Osteocyte (in vitro differentiated cells): ENCODE results near the gene MOV10L1. TPM values are rescaled to one million over a fixed set of nuclear protein-coding genes. Genes with fewer than 3 reads are reported as not detected.

ENCODE experiments used
- DNase-seq: peaks from one replicate; pipeline ENCODE4 v3.0.0; 2021; ENCODE audit warnings: mixed read lengths; ENCODE audit not compliant: unreplicated experiment; ENCODE audit errors: extremely low spot score
- H3K27ac Mint-ChIP-seq: one replicate; pipeline ENCODE4 v1.8.0; 2021; ENCODE audit warnings: mild to moderate bottlenecking, mixed read lengths; ENCODE audit not compliant: unreplicated experiment
- H3K27me3 Mint-ChIP-seq: one replicate; pipeline ENCODE4 v1.8.0; 2021; ENCODE audit warnings: mixed read lengths; ENCODE audit not compliant: unreplicated experiment
- H3K36me3 Mint-ChIP-seq: one replicate; pipeline ENCODE4 v1.8.0; 2021; ENCODE audit warnings: mixed read lengths; ENCODE audit not compliant: unreplicated experiment
- H3K4me1 Mint-ChIP-seq: one replicate; pipeline ENCODE4 v1.8.0; 2021; ENCODE audit warnings: mixed read lengths; ENCODE audit not compliant: unreplicated experiment
- H3K4me3 Mint-ChIP-seq: one replicate; pipeline ENCODE4 v1.8.0; 2021; ENCODE audit warnings: mild to moderate bottlenecking, moderate library complexity, mixed read lengths; ENCODE audit not compliant: unreplicated experiment
- H3K9me3 Mint-ChIP-seq: one replicate; pipeline ENCODE4 v1.8.0; 2021; ENCODE audit warnings: mixed read lengths; ENCODE audit not compliant: unreplicated experiment
- CTCF ChIP-seq: fragments of 200-600 bp; sonication (generic); IDR thresholded peaks from 2 replicates; pipeline ENCODE4 v1.5.0; 2021; ENCODE audit warnings: antibody characterized with exemption, mild to moderate bottlenecking, moderate library complexity
- total RNA-seq: library from RNA; stranded (reverse); gene quantifications from 2 replicates; pipeline ENCODE4 v1.2.1, GENCODE V29; 2021

Gene MOV10L1
- total RNA-seq, 1 donor from 2014 or later = 1.4 TPM

DNA sequence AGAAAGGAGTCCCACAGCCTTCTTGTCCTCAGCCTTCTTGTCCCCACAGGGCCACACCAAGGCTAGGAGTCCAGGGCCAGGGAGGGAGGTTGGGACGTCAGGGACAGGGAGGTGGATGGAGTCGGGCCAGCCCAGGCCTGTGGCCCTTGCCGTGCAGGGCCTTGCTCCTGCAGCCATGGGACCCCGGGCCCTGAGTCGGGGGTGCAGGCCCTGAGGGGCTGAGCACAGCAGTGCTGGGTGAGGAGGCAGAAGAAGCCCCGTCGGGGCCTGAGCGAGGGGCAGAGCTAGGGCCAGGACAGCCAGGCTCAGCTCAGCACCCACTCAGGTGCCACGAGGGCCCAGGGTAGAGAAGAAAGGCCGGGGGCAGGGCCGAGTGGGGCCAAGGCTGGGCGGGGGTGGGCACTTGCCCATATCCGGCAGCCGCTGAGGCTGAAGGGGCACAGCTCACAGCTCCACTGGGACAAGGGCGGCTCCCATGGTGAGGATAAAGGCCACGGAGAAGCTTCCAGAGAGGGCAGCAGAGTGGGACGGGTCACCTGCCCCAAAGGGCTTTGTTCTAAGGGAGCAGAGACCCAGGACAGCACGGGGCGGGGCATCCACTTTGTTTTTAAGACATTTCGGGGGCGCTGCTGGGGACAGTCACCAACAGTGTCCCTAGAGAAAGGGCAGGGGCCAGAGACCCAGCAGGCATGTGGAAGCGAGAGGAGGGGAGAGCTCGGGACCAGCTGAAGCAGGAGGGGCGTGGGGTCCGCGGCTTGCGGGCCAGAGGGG is 8.2 kb upstream of the MOV10L1 start:
- DNase-seq = no peak
- Mint-ChIP-seq H3K27me3 (peaks cover 19% of the 10 kb centered on the region), H3K36me3 (no peaks in the 10 kb centered on the region), H3K4me3 (no peak overlapping the region), H3K4me1 (peaks cover 4% of the 10 kb centered on the region), H3K27ac (no peak overlapping the region), H3K9me3 (no peaks in the 10 kb centered on the region)
- TF ChIP-seq CTCF = no peak

DNA sequence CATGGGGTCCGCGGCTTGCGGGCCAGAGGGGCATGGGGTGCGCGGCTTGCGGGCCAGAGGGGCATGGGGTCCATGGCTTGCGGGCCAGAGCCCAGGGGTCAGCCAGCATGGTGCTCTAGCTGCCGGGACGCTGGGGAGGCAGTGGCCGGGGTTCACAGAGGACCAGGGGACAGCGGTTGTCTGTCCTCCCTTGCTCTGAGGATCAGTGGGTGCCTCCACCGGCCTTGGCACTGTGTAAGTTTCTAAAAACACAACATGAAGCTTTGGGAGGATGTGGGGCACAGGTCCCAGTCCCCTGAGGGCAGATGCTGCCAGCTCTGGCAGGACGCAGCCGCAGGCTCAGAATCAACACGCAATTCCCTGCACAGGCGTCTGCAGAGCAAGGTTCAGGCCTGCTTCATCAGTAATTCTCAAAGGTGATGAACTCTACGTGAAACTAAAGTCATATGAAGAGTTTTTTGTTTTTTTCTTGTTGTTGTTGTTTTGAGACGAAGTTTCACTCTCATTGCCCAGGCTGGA is 7.5 kb upstream of the MOV10L1 start:
- H3K27me3 Mint-ChIP-seq = peaks cover 21% of the 10 kb centered on the region
- peaks cover 4% of the 10 kb centered on the region for H3K4me1 Mint-ChIP-seq
- H3K4me3 Mint-ChIP-seq = no peak overlapping the region
- no peaks in the 10 kb centered on the region for H3K9me3 Mint-ChIP-seq
- TF ChIP-seq CTCF = no peak
- H3K27ac Mint-ChIP-seq = no peak overlapping the region
- no peak for DNase-seq
- no peaks in the 10 kb centered on the region for H3K36me3 Mint-ChIP-seq

DNA sequence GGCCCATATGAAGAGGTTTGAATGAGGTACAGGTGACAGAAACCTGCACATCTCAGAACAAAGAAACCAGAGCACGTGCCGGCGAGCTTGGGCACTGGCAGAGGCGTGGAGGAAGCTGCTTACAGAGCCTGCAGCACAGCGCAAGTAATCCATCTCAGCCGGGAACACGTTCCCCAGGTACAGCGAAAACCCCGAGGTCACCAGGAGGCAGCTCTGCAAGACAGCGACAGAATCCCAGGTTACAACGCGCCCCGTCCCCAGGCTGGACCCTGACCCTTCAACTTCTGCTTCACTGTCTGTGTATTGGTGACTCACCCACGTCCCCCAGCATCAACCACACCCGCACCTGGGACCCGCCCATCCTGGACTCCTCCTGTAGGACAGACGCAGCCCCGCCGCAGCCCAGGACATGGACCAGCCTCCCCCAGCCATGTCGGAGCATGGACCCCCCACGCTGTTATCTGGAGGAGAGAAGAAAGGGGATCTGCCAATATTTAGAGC is 6.8 kb upstream of the MOV10L1 start:
- Mint-ChIP-seq H3K27ac (no peak overlapping the region), H3K9me3 (no peaks in the 10 kb centered on the region), H3K36me3 (no peaks in the 10 kb centered on the region), H3K4me3 (no peak overlapping the region), H3K27me3 (peaks cover 21% of the 10 kb centered on the region), H3K4me1 (peaks cover 4% of the 10 kb centered on the region)
- no peak for DNase-seq
- no peak for TF ChIP-seq CTCF

DNA sequence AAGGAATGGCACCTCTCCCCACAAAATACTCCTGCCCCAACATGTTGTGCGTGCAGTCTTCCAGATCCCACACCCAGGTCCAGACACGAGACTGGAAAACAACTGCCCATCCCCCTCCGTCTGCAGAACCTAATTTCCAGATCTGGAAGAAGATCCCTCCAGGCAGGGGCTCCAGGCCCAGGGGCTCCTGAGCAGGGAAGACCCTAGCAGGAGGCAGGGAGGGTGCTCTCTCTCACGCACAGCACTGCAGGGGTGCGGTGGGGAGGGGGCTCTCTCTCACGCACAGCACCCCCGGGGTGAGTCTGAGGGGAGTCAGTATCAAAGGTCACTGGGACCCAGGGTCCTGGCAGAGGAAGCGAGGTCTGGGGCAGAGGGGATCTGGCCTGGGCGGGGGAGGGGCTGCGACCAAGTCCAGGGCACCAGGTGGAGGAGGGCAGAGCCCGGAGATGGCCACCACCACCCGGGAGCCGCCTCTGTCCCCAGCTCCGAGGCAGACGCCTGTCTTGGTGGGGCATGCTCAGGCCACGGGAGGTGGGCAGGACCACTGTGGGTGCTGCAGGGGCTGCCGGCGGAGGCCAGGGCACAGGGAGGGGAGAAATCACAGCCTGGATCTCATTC is 6.2 kb upstream of the MOV10L1 start:
- Mint-ChIP-seq H3K27ac (no peak overlapping the region), H3K9me3 (no peaks in the 10 kb centered on the region), H3K4me1 (peaks cover 4% of the 10 kb centered on the region), H3K27me3 (peaks cover 21% of the 10 kb centered on the region), H3K36me3 (no peaks in the 10 kb centered on the region), H3K4me3 (no peak overlapping the region)
- no peak for DNase-seq
- no peak for TF ChIP-seq CTCF

DNA sequence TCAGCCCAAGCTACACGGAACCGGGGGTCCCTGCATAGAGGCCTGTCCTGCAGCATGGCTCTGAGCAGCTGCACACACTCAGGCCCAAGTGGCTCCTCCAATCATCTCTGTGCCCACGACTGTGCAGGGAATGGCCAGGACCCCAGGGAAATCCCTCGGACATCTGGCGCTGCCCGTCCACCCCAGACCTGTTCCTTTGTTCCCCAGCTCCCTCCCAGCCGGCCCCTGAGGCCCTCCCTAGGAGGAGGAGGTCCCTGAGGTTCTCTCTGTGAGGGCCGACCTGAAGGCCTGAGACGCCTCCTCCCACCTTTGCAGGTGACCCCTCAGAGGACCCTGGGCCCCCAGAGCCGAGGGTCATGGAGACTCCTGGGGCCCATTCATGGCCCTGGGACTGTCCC is 5.7 kb upstream of the MOV10L1 start:
- no peaks in the 10 kb centered on the region for H3K36me3 Mint-ChIP-seq
- H3K4me1 Mint-ChIP-seq = peaks cover 4% of the 10 kb centered on the region
- H3K27me3 Mint-ChIP-seq = peaks cover 21% of the 10 kb centered on the region
- no peak overlapping the region for H3K4me3 Mint-ChIP-seq
- DNase-seq = no peak
- no peak for TF ChIP-seq CTCF
- H3K9me3 Mint-ChIP-seq = no peaks in the 10 kb centered on the region
- no peak overlapping the region for H3K27ac Mint-ChIP-seq
